Esophagus muscularis mucosa (tissue), 4 donors: Measurements from ENCODE around the gene MATCAP1. TPM values are rescaled to one million over a fixed set of nuclear protein-coding genes. Genes with fewer than 3 reads are reported as not detected.

Experiments
- DNase-seq: peaks from one replicate; pipeline ENCODE4 v3.0.0-alpha.2; 2017; ENCODE audit errors: extremely low spot score
- H3K27ac ChIP-seq, 4 donors: fragments of 200-600 bp; sonication (generic); replicated peaks in 1 of 4; 1 replicate in 3 of 4; 2 replicates in 1 of 4; pipeline ENCODE4 v1.5.1; 2016 to 2019; ENCODE audit warnings: mild to moderate bottlenecking in 1 of 4
- H3K27me3 ChIP-seq, 4 donors: fragments of 200-600 bp; sonication (generic); one replicate each; pipeline versions ENCODE4 v1.5.1 to v1.6.0; 2016 to 2019
- H3K36me3 ChIP-seq, 4 donors: fragments of 200-600 bp; sonication (generic); one replicate each; pipeline ENCODE4 v1.5.1; 2016 to 2019
- H3K4me1 ChIP-seq, 4 donors: fragments of 200-600 bp; sonication (generic); one replicate each; pipeline ENCODE4 v1.5.1; 2016 to 2019
- H3K4me3 ChIP-seq, 4 donors: fragments of 200-600 bp; sonication (generic); 1 replicate in 2 of 4; 2 replicates in 2 of 4; pipeline ENCODE4 v1.5.1; 2016 to 2019; ENCODE audit warnings: mild to moderate bottlenecking in 4 of 4, moderate library complexity in 1 of 4
- H3K9me3 ChIP-seq, 4 donors: fragments of 200-600 bp; sonication (generic); 1 replicate in 3 of 4; 2 replicates in 1 of 4; pipeline ENCODE4 v1.5.1; 2016 to 2019
- CTCF ChIP-seq, 3 experiments: fragments of 200-600 bp in 2 of 3; fragments of 450-650 bp in 1 of 3; sonication (generic) in 2 of 3; IDR thresholded peaks; one replicate each; pipeline ENCODE4 v1.5.1; 2017 to 2019; ENCODE audit warnings: antibody characterized with exemption in 3 of 3, mild to moderate bottlenecking in 2 of 3, moderate library complexity in 1 of 3
- EP300 ChIP-seq: sonication (generic); formaldehyde crosslinking; IDR thresholded peaks from one replicate; pipeline ENCODE4 v1.6.1; 2017; ENCODE audit warnings: antibody characterized with exemption
- POLR2A ChIP-seq: fragments of 450-650 bp; IDR thresholded peaks from one replicate; pipeline ENCODE4 v1.6.1; 2017; ENCODE audit warnings: antibody characterized with exemption, moderate library complexity, mild to moderate bottlenecking, low read depth
- POLR2AphosphoS5 ChIP-seq, 2 donors: sonication (generic); formaldehyde crosslinking; IDR thresholded peaks; one replicate each; pipeline ENCODE4 v1.6.1; 2017; ENCODE audit warnings: antibody characterized with exemption in 2 of 2
- WGBS: methylation state at CpG from one replicate; pipeline ENCODE4 v1.1.5; 2018; 5-methylcytosine and 5-hydroxymethylcytosine counted together
- intact Hi-C: fragments of 100-400 bp; cut with DNase I; formaldehyde crosslinking; loops from one replicate; pipeline ENCODE4 v1.15.1; 2023
- total RNA-seq, 4 donors: library from RNA; depleted of rRNA; stranded (reverse); fragments of >200 nt; gene quantifications; one replicate each; pipeline versions ENCODE4 v1.1.0 to v1.2.1, GENCODE V29; 2016

MATCAP1 gene
- total RNA-seq, 4 donors from 2014 or later, result 7.8 to 17.7 (median 11.2) TPM

- H3K27me3 ChIP-seq, result peaks cover 0 to 36% (median 2%) of the 10 kb centered on the region in 4 donors
Observed at GRCh38 chr16:67162506-67163163, 21.1 kb downstream of the MATCAP1 start.

GRCh38 chr16:67161595-67162058 lies 22.1 kb downstream of the MATCAP1 start:
- H3K27ac ChIP-seq, result peak overlapping the region; percentile 80 to 91 (median 85)
- peaks cover 65 to 82% (median 74%) of the 10 kb centered on the region in 4 donors for H3K4me1 ChIP-seq

More at GRCh38 chr16:67162506-67163163, 21.1 kb downstream of the MATCAP1 start:
- no peak for DNase-seq
- WGBS, result 32% methylated on average over 8 of the region's 44 CpGs
- peak overlapping the region; percentile 80 to 97 (median 90) for H3K27ac ChIP-seq
- peaks cover 0 to 9% (median 3%) of the 10 kb centered on the region in 4 donors for H3K36me3 ChIP-seq
- H3K4me1 ChIP-seq, result peaks cover 65 to 90% (median 80%) of the 10 kb centered on the region in 4 donors
- H3K4me3 ChIP-seq, result peak overlapping the region; percentile 53 to 57 (median 54)
- TF ChIP-seq POLR2AphosphoS5 (IDR thresholded peaks at IDR 0.05), result no peak
- intact Hi-C loops, result no loop called here
- H3K9me3 ChIP-seq, result no peaks in the 10 kb centered on the region

GRCh38 chr16:67158637-67159600 lies 24.8 kb downstream of the MATCAP1 start:
- Histone ChIP-seq H3K36me3 (no peaks in the 10 kb centered on the region), H3K9me3 (no peaks in the 10 kb centered on the region), H3K4me3 (peak overlapping the region; percentile 79 to 95 (median 94)), H3K27ac (peak overlapping the region; percentile 76 to 91 (median 81)), H3K27me3 (peaks cover 0 to 16% (median 2%) of the 10 kb centered on the region in 4 donors), H3K4me1 (peaks cover 59 to 69% (median 64%) of the 10 kb centered on the region in 4 donors)
- no peak for TF ChIP-seq POLR2AphosphoS5 (IDR thresholded peaks at IDR 0.05)
- no peak for TF ChIP-seq CTCF (IDR thresholded peaks at IDR 0.05)
- TF ChIP-seq POLR2A, result no peak
- no peak for TF ChIP-seq EP300
- 13% methylated on average over 20 of the region's 34 CpGs for WGBS
- no peak for DNase-seq
- intact Hi-C loops, result loop anchor here (2.0 to 5.0 kb wide), 3 partner anchors 26 to 262 kb away; no protein-coding TSS in a partner anchor

More at GRCh38 chr16:67161595-67162058, 22.1 kb downstream of the MATCAP1 start:
- Histone ChIP-seq H3K4me3 (peak overlapping the region; percentile 79 to 95 (median 94)), H3K9me3 (no peaks in the 10 kb centered on the region), H3K27me3 (peaks cover 0 to 36% (median 2%) of the 10 kb centered on the region in 4 donors), H3K36me3 (peaks cover 0 to 2% (median under 1%) of the 10 kb centered on the region in 4 donors)
- no peak for DNase-seq
- intact Hi-C loops, result no loop called here
- no peak for TF ChIP-seq POLR2AphosphoS5 (IDR thresholded peaks at IDR 0.05)
- TF ChIP-seq EP300, result no peak
- no peak for TF ChIP-seq CTCF (IDR thresholded peaks at IDR 0.05)
- no peak for TF ChIP-seq POLR2A
- 44% methylated on average over 21 of the region's 25 CpGs for WGBS

GRCh38 chr16:67157892-67158635 lies 25.7 kb downstream of the MATCAP1 start:
- Histone ChIP-seq H3K27ac (no peak overlapping the region), H3K4me1 (peaks cover 51 to 61% (median 55%) of the 10 kb centered on the region in 4 donors), H3K9me3 (no peaks in the 10 kb centered on the region), H3K27me3 (peaks cover 0 to 7% (median under 1%) of the 10 kb centered on the region in 4 donors), H3K4me3 (no peak overlapping the region), H3K36me3 (no peaks in the 10 kb centered on the region)
- DNase-seq, result no peak
- 83% methylated on average over 7 of the region's 7 CpGs for WGBS
- TF ChIP-seq EP300 (no peak), CTCF (IDR thresholded peaks at IDR 0.05) (no peak), POLR2A (no peak), POLR2AphosphoS5 (IDR thresholded peaks at IDR 0.05) (no peak)
- intact Hi-C loops, result loop anchor here (2.0 to 5.0 kb wide), 3 partner anchors 27 to 261 kb away; no protein-coding TSS in a partner anchor
